GM21381 (cell line): ENCODE measurements around the gene DCDC2C.

Source experiments
- ATAC-seq: cut with Tn5 transposase; IDR thresholded peaks from one replicate; pipeline ENCODE4 v1.9.1; 2021; ENCODE audit warnings: mild to moderate bottlenecking, moderate library complexity; ENCODE audit not compliant: unreplicated experiment

The DCDC2C gene

DNA sequence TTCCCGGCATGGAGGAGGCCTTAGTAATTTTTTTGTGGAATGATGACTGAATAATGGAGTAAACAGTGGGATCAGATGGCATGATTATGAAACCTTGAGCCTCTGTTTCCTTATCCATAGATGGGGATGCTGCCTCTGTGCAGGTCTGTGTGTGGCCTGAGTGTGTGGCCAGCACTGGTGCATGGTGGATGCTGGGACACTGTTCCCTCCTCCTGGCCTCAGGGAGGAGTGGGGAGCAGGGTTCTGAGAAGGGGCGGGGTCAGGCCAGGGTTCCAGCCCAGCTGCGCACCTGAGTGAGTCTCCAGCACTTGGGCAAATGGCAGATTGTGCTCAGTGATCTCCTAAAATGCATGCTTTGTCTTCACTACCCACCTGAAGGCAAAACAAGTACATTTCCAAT is 66.4 kb downstream of the DCDC2C start:
- no peak for ATAC-seq

- no peak for ATAC-seq
These were observed 67.5 kb downstream of the DCDC2C start for GRCh38 chr2:3770724-3771415.

DNA sequence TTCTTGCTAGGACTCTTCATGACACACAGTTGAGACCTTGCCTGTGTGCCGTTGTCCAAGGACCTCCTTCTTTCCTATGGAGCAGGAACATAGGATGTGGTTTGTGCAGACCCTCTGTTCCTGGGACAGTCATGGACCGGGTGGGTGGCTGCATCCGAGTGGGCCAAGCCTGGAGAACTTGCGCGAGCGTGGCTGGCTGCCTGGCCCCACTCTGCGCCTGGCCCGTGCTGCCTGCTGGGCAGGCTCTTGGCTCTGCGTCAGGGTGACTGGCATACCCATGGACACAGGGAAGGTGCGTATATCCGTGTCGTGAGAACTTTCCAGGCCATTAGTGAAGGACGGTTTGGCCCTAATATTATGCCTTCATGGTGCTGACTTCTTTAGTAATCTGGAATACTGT is 68.2 kb downstream of the DCDC2C start:
- no peak for ATAC-seq

- ATAC-seq, result no peak
These were observed 71.0 kb downstream of the DCDC2C start for GRCh38 chr2:3774336-3774735.

DNA sequence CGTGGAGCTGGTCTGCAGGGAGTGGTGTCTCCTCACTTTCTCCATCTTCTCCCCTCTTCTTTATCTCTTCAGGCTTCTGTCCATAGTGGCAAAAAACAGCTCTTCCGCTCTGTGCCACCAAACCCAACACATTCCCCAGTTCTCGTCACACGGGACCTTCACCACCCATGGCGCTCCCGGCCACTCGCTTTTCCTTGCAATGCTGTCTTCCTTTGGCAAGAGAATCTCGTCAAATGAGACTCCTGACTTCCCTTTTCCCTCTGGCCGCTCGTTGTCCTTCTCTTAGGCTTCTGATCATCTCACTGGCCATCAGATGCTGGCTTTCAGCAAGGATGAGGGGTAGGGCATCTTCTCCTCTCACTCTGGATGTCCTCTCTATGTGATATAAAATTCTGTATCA is 72.9 kb downstream of the DCDC2C start:
- ATAC-seq, result no peak

DNA sequence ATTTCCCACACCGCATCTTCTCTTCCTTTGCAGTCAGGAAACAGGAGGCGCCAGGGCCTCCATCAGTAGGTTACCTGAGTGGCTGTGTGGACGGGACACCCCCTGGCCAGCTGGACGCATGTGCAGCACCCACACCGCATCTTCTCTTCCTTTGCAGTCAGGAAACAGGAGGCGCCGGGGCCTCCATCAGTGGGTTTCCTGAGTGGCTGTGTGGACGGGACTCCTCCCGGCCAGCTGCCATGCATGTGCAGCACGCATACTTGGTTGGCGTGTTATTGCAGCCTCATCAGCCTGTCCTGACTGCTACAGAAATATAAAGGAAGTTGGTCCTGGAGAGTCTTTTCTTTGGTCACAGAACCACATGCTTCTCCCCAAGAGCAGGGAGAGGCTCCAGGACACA is 74.6 kb downstream of the DCDC2C start:
- ATAC-seq, result no peak

DNA sequence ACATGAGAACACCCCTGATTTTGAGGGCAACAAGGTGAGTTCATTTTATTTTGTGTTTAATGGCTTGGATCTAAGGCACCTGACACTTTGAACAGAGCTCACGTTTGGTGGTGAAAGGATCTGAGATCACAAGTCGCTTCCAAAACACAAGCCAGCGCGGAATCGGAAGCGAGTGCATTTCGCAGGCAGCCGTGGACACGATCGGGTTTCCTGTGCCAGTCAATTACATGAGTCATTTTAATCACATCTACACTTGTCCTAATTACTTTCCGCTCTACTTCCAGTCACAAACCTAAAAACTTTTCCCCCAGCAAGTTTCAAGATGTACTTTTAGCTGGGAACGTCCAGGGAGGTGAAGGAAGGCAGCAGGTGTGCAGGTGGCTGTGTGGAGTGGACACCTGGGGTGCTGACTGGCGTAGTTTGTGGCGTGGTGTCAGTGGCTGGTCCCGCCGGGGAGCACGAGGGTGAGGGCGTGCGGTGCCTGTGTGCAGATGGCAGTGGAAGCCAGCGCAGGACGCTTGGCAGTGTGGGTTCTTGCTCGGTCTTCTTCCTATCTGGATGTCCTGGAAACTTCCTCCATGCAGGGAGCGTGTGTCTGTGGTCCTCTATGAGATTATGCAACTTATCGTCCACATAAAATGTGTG is 75.6 kb downstream of the DCDC2C start:
- ATAC-seq, result no peak

- ATAC-seq, result no peak
These were observed 76.2 kb downstream of the DCDC2C start for GRCh38 chr2:3779496-3780049.

DNA sequence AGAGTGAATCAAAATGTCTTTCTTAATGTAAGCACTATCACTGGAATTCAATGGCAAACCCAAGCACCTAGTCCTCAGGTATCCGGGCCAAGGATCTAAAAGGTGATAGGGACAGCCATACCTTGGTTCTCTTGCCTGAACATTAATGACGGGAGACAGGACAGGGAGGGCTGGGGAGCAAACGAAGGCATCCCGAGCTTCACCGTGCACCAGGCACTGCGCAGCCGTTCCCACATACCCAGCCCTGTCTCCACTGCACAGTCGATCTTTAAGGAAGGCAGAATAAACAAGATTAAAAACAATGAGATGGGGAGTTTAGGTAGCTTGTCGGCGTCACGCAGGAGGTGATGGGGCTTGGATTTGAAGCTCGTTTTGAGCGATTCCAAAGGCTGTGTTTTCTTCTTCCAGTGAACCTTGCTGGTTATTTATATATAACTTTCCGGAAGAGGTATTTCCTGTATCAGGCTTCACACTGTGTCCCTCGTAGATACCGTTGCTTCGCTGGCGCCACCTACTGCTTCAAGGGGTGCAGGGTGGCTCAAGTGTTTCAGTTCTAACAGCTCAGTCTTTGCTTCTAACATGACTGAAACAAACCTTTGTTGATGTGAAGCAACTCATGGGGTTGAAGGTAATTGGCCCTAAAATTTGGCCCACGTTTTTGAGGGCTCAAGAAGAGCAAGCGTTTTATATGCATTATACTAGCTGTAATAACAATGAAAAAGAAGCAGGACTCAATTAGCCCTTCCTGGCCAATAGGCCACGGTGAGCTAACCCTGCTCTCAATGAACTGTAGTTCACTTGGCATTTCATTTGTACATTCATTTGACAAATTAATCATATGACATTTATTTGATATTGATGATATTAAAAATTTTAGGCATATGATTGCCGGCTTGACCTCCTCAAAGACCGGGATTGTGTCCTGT is 77.4 kb downstream of the DCDC2C start:
- peak; percentile 95 for ATAC-seq

- no peak for ATAC-seq
These were observed 81.4 kb downstream of the DCDC2C start for GRCh38 chr2:3784731-3785130.

DNA sequence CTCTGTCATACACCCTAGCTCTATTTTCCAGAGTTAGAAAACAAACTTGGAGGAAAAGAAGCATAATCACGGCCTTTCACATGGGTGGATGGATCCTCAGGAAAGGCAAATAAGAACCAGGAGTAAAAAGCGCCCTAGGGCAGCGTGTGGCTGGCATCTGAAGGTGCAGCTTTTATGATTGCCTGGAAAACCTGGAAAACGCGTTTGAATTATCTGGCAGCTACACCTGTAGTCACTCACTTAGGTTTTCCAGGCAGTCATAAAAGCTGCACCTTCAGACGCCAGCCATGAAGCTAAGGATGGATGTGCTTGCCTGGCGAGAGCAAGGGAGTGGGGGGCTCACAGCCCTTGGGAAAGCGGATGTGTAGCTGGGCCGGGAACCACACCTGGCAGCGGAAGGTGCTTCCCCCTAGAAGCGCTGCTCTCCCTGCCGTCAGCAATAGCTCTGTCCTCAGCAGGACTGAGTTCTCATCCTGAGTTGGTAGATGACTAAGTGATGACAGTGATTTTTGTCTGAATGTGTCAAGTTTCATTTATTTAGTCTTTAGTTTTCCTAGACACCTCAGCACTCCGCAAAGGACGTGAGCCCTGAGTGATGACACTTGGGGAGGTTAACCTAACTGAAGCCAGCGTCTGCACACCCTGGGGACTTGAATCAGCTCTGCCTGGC is 82.0 kb downstream of the DCDC2C start:
- no peak for ATAC-seq

- no peak for ATAC-seq
These were observed 82.5 kb downstream of the DCDC2C start for GRCh38 chr2:3785890-3786273.

- no peak for ATAC-seq
These were observed 84.4 kb downstream of the DCDC2C start for GRCh38 chr2:3787768-3788167.

GRCh38 chr2:3789256-3789655 is 85.9 kb downstream of the DCDC2C start:
- no peak for ATAC-seq

DNA sequence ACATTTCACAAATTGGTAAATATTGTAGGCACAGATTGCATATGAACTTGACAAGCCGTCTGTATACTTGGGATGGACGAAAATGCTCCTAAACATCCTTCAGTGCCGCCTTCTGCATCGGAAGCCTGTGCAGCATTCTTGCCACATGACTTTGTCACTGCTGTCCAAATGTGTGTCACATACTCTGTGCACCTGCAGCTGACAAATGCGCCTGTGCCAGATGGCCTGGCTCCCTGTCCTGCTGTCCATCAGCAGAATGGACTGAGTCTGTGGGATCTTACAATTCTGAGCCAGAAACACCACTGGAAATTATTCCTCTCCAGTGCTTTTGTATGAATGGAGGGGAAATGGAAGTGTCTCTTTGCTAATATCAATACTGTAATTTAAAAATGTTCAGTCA is 89.9 kb downstream of the DCDC2C start:
- ATAC-seq, result no peak

- no peak for ATAC-seq
These were observed 98.1 kb downstream of the DCDC2C start for GRCh38 chr2:3801506-3801905.

DNA sequence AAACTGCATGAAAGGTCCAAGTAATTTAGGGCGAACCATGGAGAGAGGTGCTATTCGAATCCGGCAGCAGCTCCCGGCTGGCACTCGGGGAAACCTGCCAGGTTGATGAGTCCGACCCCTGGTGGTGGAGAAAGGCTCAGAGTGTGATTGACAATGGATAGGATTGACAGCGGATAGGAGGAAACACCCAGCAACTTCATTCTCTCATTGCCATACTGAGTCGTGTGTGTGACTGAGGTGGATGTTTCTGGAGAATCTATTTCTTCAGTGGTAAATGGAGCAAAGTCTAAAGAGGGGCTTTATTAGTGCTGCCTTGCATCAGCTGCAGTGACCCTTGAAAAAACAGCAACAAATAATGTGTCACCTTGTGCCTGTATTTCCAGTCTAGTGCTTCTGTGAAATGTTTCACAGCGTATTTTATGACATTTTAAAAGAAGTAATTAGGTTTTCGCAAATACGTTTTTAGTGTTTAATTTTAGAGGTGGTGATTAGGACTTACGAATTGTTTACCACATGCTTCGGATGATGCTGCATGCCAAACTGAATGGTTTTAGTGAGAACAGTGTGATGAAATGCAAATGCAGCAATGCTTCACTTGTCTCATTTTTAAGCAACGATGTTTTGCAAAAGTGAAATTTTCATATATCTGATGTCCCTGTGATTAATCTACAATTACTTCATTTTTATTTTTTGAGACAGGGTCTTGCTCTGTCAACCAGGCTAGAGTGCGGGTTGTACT is 102.0 kb downstream of the DCDC2C start:
- no peak for ATAC-seq

DNA sequence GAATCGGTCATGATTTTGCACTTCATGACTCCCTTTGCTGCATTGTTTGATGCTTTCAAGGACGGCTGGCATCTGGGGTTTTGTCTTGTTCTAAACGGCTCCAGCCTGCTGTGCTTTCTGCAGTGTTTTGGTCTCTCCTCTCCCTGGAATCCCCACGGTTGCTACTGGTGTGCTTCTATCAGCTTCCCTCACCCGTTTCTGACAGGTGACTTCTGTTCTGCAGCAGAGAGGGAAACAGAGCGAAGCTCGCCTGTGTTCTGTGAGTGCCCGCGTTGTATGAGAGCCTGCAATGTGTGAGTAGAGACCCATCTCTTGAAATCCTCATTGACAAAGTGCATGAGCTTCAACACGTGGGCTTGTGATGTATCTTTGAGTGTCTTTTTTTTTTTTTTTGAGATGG is 102.8 kb downstream of the DCDC2C start:
- ATAC-seq, result no peak

DNA sequence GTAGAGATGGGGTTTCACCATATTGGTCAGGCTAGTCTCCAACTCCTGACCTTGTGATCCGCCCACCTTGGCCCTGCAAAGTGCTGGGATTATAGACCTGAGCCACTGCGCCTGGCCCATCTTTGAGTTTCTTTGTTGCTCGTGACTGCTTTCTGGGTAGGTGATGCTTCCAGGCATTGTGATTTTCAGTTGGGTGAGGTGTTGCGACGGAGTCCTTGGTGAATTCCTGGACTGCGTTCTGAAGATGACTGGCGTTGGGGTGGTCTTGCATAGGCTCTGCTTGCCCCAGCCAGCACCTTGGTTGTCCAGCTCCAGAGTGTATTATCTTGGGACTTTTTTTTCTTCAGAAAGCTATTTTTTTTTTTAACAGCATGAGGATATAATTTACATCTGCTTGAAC is 103.4 kb downstream of the DCDC2C start:
- no peak for ATAC-seq

GRCh38 chr2:3807853-3808252 is 104.5 kb downstream of the DCDC2C start:
- no peak for ATAC-seq
